GM12872 (cell line): ENCODE data around the gene OR5B3.

Experiments used
- TF ChIP-seq, protein P1 (sequence below): IDR thresholded peaks from 3 replicates; pipeline ENCODE4 v1.5.1; 2011; ENCODE audit warnings: low read depth, mild to moderate bottlenecking, low read length, moderate library complexity; ENCODE audit not compliant: insufficient read depth

OR5B3 gene

DNA sequence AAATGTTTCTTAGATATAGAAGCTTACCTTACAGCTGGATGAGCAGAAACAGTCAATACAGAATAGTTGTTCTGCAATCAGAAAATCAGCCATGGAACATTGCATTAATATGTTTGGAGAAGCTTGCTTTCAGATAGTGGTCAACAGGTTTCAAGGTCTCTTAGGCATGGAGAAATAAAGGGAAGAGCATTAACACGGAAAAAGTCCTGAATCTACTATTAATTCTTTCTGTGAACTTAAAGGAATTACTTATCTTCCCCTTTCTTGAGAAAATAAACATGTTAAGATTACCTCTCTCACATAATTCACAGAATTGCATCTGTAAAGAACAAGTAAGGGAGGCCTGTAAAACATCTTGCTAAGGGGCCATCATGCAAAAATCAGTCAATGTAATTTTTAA, at the start of gene OR5B3:
OR5B3 (minus strand) TSS at position 101 of the 400 bp plus-strand sequence. CDS start 3,465 bp downstream, outside the sequence.
- TF ChIP-seq, protein P1, sequence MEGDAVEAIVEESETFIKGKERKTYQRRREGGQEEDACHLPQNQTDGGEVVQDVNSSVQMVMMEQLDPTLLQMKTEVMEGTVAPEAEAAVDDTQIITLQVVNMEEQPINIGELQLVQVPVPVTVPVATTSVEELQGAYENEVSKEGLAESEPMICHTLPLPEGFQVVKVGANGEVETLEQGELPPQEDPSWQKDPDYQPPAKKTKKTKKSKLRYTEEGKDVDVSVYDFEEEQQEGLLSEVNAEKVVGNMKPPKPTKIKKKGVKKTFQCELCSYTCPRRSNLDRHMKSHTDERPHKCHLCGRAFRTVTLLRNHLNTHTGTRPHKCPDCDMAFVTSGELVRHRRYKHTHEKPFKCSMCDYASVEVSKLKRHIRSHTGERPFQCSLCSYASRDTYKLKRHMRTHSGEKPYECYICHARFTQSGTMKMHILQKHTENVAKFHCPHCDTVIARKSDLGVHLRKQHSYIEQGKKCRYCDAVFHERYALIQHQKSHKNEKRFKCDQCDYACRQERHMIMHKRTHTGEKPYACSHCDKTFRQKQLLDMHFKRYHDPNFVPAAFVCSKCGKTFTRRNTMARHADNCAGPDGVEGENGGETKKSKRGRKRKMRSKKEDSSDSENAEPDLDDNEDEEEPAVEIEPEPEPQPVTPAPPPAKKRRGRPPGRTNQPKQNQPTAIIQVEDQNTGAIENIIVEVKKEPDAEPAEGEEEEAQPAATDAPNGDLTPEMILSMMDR: no peak

DNA sequence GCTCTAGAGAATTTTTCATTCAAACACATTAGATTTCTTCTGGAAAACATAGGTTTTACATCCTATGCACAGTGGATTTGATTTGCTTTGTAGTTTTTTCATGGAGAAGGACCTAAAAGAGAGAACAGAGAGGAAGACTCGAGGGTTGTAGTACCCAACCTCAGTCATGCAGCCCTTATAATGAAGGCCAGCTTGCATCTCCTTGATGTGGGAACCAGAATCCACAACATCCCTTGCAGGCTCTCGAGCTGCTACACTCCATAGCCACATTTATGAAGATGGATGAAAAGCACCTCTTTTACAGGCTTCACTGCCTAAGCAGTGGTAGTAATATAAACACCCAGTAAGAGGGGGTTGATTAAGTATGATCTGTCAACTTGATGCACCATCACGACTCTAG, 44.9 kb upstream of the OR5B3 start:
- TF ChIP-seq, protein P1: no peak

DNA sequence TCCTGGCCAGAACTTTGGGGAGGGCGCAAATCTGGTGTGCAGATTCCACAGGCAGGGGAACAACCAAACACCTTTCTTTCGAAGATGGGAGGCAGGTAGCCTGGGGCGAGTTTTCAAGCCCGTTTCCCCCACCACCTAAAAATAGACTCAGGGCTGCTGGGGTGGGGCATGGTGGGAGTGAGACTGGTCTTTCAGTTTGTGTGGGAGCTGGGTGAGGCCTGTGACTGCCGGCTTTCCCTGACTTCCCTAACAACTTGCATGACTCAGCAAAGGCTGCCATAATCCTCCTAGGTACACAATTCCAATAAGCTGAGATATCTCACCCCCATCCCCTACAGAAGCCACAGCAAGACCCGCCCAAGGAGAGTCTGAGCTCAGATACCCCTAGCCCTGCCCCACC, 39.6 kb upstream of the OR5B3 start:
- TF ChIP-seq, protein P1: no peak

DNA sequence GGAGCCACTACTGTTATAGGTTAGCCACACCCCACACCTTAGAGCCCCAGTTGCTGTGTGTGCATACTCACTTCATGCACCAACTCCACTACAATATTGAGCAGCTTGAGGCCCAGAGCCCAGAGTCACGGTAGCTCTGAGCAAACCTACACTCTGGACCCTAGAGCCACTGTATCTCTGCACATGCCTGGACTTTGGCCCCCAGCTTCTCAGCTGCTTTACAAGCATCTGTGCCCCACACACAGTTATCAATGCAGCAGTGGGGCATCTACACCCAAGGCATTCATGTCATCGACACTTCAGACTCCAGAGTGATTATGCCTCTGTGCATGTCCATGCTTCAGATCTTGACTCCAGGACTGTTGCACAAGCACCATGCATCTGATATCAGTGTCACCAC, 37.6 kb upstream of the OR5B3 start:
- TF ChIP-seq, protein P1: no peak

GRCh38 chr11:58442136-58442535, 35.5 kb upstream of the OR5B3 start, which contains the start of gene OR5B12:
TSS of gene OR5B12 (minus strand) at chr11:58442236. CDS start at chr11:58440151, 2,085 bp downstream.
- TF ChIP-seq, protein P1: no peak

DNA sequence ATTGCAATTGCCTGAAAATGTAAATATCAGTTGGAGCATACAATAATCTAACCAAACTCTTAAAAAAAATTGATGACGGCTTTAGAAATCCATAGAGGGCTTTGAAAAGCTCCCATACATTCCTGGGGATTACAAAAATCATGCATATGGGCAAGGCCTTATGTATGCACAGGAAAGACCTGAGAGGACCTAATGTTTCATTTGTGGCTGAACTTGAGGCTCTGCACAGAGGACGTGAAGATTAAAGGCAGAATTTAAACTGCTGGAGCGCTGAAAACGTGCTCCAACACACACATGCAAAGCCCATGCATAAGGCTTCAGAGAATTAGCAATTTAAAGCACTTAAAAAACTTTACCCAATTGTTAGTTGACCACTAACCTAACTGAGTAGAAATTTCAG, 31.8 kb upstream of the OR5B3 start:
- TF ChIP-seq, protein P1: no peak

DNA sequence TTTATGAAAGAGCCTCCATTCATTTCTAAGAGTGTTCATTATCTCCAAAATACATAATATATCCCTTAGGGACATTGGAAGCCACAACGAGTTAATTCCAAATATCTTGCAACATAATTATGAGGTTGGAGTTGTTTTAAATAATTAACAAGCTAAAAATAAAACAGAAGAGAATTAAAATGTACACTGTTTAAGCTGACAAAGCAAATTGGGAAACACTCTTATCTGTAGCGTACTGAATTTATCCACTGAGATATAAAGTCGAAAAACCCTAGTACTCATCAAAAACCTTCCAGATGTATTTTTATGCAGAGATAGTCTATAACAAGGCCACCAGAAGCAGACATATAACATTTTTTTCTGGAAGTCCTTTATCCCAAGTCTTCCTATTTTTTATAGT, 27.5 kb upstream of the OR5B3 start:
- TF ChIP-seq, protein P1: no peak
